Hypothalamus (tissue), 51 donors: Measurements from ENCODE around the gene CHURC1.

Experiments used
- DNase-seq, 51 donors: peaks; one replicate each; lab custom pipeline; 2025; lab: John Stamatoyannopoulos, UW

The CHURC1 gene

GRCh38 chr14:64937821-64938193 is 23.6 kb downstream of the CHURC1 start:
- DNase-seq = no peak

- no peak for DNase-seq
Measured at GRCh38 chr14:64938972-64939816, 24.9 kb downstream of the CHURC1 start.

- no peak for DNase-seq
Measured at GRCh38 chr14:64939817-64940190, 25.5 kb downstream of the CHURC1 start.

- DNase-seq = no peak
Measured at GRCh38 chr14:64940336-64940910, 26.2 kb downstream of the CHURC1 start.

GRCh38 chr14:64942531-64943111 is 28.4 kb downstream of the CHURC1 start, which contains the start of gene GPX2:
Gene GPX2, minus strand, starts transcription at chr14:64942745. Its CDS starts 19 bp downstream, at chr14:64942726.
- no peak for DNase-seq

GRCh38 chr14:64943556-64943955 is 29.3 kb downstream of the CHURC1 start:
- DNase-seq = no peak

- DNase-seq = no peak
Measured at GRCh38 chr14:64944041-64944440, 29.8 kb downstream of the CHURC1 start.

- no peak for DNase-seq
Measured at GRCh38 chr14:64944861-64945260, 30.6 kb downstream of the CHURC1 start.

- no peak for DNase-seq
Measured at GRCh38 chr14:64945431-64946178, 31.4 kb downstream of the CHURC1 start.

- DNase-seq = no peak
Measured at GRCh38 chr14:64946310-64947045, 32.2 kb downstream of the CHURC1 start.

- no peak for DNase-seq
Measured at GRCh38 chr14:64947710-64948611, 33.7 kb downstream of the CHURC1 start.

- DNase-seq = no peak
Measured at GRCh38 chr14:64948612-64949210, 34.5 kb downstream of the CHURC1 start.

GRCh38 chr14:64950889-64951288 is 36.6 kb downstream of the CHURC1 start:
- DNase-seq = peak in 1 of 51 donors; percentile 56

- DNase-seq = no peak
Measured at GRCh38 chr14:64951291-64951690, 37.0 kb downstream of the CHURC1 start.

- DNase-seq = no peak
Measured at GRCh38 chr14:64951724-64952123, 37.5 kb downstream of the CHURC1 start.

- no peak for DNase-seq
Measured at GRCh38 chr14:64952598-64953309, 38.5 kb downstream of the CHURC1 start.

GRCh38 chr14:64953310-64953654 is 39.0 kb downstream of the CHURC1 start:
- DNase-seq = no peak

GRCh38 chr14:64953661-64954060 is 39.4 kb downstream of the CHURC1 start:
- DNase-seq = peak in 1 of 51 donors; percentile 64
